Rectal smooth muscle tissue (tissue), 1 donor: ENCODE measurements around the gene ANKRD13C.

ENCODE experiments used
- H3K27ac ChIP-seq: one replicate; pipeline ENCODE4 v1.7.0; 2013; ENCODE audit warnings: low read depth, low read length, inconsistent platforms
- H3K27me3 ChIP-seq: one replicate; pipeline ENCODE4 v1.7.0; 2013; ENCODE audit warnings: low read length; ENCODE audit not compliant: control insufficient read depth, insufficient read depth
- H3K36me3 ChIP-seq: one replicate; pipeline ENCODE4 v1.7.0; 2013; ENCODE audit warnings: low read length; ENCODE audit not compliant: control insufficient read depth, insufficient read depth
- H3K4me1 ChIP-seq: one replicate; pipeline ENCODE4 v1.7.0; 2013; ENCODE audit warnings: low read length; ENCODE audit not compliant: control insufficient read depth, insufficient read depth
- H3K4me3 ChIP-seq: one replicate; pipeline ENCODE4 v1.7.0; 2013; ENCODE audit warnings: low read length
- H3K9ac ChIP-seq: one replicate; pipeline ENCODE4 v1.7.0; 2013; ENCODE audit warnings: low read length

The ANKRD13C gene

DNA sequence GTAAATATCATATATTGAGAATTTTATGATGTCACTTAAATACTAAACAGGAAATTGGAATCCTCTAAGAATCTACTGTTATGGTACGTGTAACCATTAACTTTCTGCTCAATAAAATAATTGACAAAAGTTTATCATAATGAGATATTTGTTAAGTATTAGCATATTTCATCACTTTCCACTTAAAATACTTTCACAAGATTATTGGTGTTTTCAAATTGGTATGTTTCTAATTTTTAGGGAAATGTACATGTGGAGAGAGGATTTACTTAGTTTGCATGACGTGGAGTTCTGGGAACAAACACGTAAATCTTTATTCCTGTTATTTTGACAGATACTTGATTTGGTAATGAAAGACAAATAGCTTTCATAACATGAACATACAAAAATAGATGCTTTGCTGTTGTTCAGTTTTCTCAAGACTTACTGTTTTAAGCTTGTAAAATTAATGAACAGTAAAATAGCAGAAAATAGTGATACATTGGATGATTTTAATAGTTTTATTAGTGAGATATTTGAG lies 131.7 kb downstream of the ANKRD13C start:
- H3K4me1 ChIP-seq, result peaks cover 26% of the 10 kb centered on the region
- no peaks in the 10 kb centered on the region for H3K27me3 ChIP-seq
- H3K36me3 ChIP-seq, result no peaks in the 10 kb centered on the region
- H3K4me3 ChIP-seq, result peak overlapping the region; percentile 18
- no peak overlapping the region for H3K9ac ChIP-seq
- peak overlapping the region; percentile 10 for H3K27ac ChIP-seq

DNA sequence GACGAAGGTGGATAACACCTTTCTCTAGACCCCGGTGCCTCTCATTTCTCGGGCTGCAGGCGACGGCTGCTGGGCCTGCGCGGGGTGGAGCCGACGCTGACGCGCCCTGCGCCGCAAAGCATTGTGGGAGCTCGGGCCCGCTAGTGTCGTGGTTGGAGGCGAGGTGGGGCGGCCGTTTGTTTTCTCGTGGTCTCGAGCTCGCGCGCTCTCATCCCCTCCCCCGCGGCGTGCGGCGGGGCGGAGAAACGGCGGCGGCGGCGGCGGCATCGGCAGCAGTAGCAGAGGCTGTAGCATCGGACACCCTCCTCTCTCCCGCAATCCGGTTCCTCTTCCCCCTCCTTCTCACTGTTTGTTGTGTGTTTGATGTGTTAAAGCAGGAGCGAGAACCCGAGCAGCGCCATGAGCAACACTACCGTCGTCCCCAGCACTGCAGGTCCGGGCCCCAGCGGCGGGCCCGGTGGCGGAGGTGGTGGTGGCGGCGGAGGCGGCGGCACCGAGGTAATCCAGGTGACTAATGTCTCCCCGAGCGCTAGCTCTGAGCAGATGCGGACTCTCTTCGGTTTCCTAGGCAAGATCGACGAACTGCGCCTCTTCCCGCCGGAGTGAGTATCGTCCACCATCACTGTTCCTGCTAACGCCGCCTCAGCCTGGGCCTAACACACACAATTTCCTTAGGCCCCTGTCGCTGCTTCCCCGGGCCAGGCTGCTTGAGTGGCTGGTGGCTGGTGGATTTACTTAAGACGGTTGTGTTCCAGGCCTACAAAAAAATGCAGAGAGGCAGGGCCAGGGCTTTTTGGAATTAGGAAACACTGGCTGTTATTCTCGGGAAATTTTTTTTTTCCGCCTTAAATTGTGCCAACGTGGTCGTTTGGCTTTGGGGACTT lies 133.0 kb downstream of the ANKRD13C start, which contains the start of gene SRSF11:
SRSF11 (plus strand) TSS at position 143 of the 884 bp plus-strand sequence; CDS start at position 400, 257 bp downstream.
- Histone ChIP-seq H3K4me1 (peaks cover 26% of the 10 kb centered on the region), H3K27ac (peak within 1 kb of the TSS; percentile 96), H3K9ac (peak within 1 kb of the TSS; percentile 98), H3K36me3 (no peaks in the 10 kb centered on the region), H3K27me3 (no peaks in the 10 kb centered on the region), H3K4me3 (peak within 1 kb of the TSS; percentile 80)

DNA sequence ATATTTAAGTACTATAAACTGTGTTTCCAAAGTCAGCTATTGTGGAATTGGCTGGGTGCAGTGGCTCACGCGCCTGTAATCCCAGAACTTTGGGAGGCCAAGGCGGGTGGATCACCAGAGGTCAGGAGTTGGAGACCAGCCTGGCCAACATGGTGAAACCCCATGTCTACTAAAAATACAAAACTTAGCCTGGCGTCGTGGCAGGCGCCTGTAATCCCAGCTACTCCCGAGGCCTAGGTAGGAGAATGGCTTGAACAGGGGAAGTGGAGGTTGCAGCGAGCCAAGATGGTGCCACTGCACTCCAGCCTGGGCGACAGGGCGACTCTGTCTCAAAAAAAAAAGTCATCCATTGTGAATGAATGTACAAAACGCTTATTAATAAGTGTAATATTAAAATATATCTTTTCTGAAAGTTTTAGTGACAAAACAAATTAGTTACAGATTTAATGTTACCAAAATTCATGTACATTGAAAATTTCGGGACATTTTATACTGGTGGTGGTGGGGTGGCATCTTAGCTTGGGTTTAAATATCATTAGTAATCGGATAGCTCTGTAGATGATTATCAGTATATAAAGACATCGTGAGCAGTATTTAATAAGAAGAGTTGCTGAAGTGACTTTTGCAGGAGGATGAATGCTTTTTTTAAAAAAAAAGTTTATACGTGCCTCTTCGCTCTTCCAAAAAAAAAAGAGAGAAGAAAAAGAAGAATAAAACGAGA lies 133.8 kb downstream of the ANKRD13C start:
- H3K4me1 ChIP-seq, result peaks cover 26% of the 10 kb centered on the region
- H3K27me3 ChIP-seq, result no peaks in the 10 kb centered on the region
- H3K36me3 ChIP-seq, result no peaks in the 10 kb centered on the region
- peak overlapping the region; percentile 80 for H3K4me3 ChIP-seq
- H3K9ac ChIP-seq, result no peak overlapping the region
- H3K27ac ChIP-seq, result peak overlapping the region; percentile 59

DNA sequence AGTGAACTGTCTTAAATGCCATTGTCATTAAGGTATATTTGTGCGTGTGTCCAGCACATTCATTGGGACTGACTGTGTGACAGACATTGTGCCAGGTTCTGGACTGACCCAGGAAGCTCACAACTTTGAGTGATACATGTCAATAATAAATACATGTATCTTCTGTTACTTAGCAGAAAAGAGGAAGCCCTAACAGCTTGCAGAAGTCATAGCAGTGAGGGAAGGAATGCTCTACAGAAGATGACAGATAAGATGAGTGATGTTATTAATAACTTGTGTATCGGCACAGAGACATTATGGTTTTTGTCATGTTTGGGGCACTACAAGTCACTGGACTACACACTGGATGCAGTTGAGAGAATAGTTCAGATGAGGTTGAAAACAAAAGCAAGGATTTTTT lies 134.5 kb downstream of the ANKRD13C start:
- no peak overlapping the region for H3K27ac ChIP-seq
- H3K4me3 ChIP-seq, result no peak overlapping the region
- H3K4me1 ChIP-seq, result peaks cover 26% of the 10 kb centered on the region
- H3K27me3 ChIP-seq, result no peaks in the 10 kb centered on the region
- H3K36me3 ChIP-seq, result no peaks in the 10 kb centered on the region
- H3K9ac ChIP-seq, result no peak overlapping the region

DNA sequence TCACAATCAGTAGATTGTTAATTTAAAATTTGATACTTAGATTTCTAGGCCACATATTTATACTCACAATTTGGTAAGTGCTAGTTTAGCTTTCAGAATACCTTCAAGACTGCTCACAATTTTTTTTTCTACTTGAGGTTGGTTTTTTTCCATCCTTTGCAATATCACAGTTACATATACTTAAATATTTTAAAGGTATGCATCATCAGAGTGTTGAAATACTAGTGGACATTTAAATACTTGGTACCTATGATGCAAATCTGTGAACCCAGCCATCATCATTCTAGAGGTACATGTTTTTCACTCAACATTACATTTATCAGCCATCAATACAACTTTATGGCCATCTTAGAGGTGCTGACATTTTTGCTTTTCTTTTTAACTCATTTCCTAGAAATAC lies 143.0 kb downstream of the ANKRD13C start:
- Histone ChIP-seq H3K9ac (no peak overlapping the region), H3K4me1 (peaks cover 10% of the 10 kb centered on the region), H3K27me3 (no peaks in the 10 kb centered on the region), H3K36me3 (no peaks in the 10 kb centered on the region), H3K4me3 (no peak overlapping the region), H3K27ac (no peak overlapping the region)

DNA sequence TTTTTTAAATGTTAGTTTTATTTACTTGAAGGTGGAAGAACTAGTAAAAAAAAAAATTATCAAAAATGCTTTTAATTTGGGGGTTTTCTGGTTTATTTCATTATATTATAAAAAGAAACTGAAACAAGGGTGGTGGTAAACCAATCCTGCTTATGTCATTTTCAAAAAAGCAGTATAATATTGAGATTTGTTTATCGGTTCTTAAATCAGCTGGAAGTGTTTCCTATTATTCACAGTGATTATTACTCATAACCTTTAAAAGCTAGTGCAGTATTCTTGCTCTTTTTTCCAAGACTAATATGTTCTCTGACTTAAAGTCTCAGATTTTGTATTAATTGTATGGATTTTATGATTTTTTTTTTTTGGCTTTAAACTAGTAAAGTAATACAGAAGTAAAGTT lies 143.7 kb downstream of the ANKRD13C start:
- H3K4me1 ChIP-seq, result peaks cover 13% of the 10 kb centered on the region
- no peak overlapping the region for H3K4me3 ChIP-seq
- H3K27me3 ChIP-seq, result no peaks in the 10 kb centered on the region
- no peak overlapping the region for H3K27ac ChIP-seq
- no peaks in the 10 kb centered on the region for H3K36me3 ChIP-seq
- no peak overlapping the region for H3K9ac ChIP-seq
